ENCODE data around the gene HRH1. TPM values are rescaled to one million over a fixed set of nuclear protein-coding genes. Genes with fewer than 3 reads are reported as not detected.

Gene HRH1
- total and polyA plus RNA-seq, 10 of the 15 experiments (the other 5 are each of a cell fraction or from before 2014, with no cell fraction given), result not detected

DNA sequence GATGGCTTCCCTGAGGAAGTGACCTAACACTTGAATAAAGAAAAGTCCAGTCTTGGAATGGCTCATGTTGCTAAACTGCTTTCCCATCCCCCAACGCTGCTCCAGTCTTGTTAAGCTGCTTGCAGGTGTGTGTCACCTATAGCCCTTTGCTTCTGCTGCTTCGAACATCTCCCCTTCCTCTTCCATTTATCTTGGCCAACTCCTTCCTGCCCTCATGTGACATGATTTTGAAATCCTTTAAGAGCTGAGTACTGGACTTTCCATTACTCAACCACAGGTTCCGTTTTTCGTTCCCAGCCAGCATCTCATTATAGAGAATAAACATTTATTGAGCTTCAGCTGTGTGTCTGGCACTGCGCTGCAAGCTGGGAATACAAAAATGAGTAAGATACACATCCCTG lies 119.6 kb downstream of the HRH1 start:
- CTCF ChIA-PET, result interaction anchor here (0.9 to 3.4 kb wide), 4 partner anchors 8 to 370 kb away, joined by 3 to 32 read pairs (median 6); partner anchors contain the start of gene VGLL4
- RAD21 ChIA-PET (ENCODE audit: unreplicated experiment), result interaction anchor here (1.0 to 3.7 kb wide), 2 partner anchors 14 to 60 kb away, joined by 3 to 38 read pairs; no protein-coding TSS in a partner anchor
- peaks cover 0 to 2% of the 10 kb centered on the region in 2 experiments; a peak in 1 of 4 replicates for H3K36me3 ChIP-seq (ENCODE audit: control insufficient read depth in 2 of 2, insufficient read depth in 2 of 2, low read length in 1 of 2)
- peak overlapping the region; percentile 22; the same call in 1 of the 2 replicates for H3K4me3 ChIP-seq
- no peaks in the 10 kb centered on the region for H3K27me3 ChIP-seq (replicated peaks in 1 of 2; ENCODE audit: control insufficient read depth in 2 of 2, insufficient read depth in 2 of 2, low read length in 1 of 2)
- H4K20me1 ChIP-seq (ENCODE audit: control insufficient read depth, insufficient read depth), result no peaks in the 10 kb centered on the region
- POLR2A ChIA-PET, result interaction anchor here (0.6 to 2.2 kb wide), 4 partner anchors 16 to 49 kb away, joined by 4 to 11 read pairs (median 6); no protein-coding TSS in a partner anchor
- ATAC-seq, result no peak
- no peak for DNase-seq (ENCODE audit: low read depth, low spot score)
- H2AFZ ChIP-seq (ENCODE audit: control insufficient read depth, low read depth, low read length), result no peak overlapping the region
- H3K4me1 ChIP-seq (ENCODE audit: control insufficient read depth, insufficient read depth, low read length), result peaks cover 7% of the 10 kb centered on the region
- no peak for FAIRE-seq
- TF ChIP-seq PBX3 (IDR thresholded peaks at IDR 0.05; ENCODE audit: insufficient replicate concordance, low read depth, low read length), result no peak
- TF ChIP-seq CREB1 (IDR thresholded peaks at IDR 0.05; ENCODE audit: low read depth), result no peak
- TF ChIP-seq, protein P1, sequence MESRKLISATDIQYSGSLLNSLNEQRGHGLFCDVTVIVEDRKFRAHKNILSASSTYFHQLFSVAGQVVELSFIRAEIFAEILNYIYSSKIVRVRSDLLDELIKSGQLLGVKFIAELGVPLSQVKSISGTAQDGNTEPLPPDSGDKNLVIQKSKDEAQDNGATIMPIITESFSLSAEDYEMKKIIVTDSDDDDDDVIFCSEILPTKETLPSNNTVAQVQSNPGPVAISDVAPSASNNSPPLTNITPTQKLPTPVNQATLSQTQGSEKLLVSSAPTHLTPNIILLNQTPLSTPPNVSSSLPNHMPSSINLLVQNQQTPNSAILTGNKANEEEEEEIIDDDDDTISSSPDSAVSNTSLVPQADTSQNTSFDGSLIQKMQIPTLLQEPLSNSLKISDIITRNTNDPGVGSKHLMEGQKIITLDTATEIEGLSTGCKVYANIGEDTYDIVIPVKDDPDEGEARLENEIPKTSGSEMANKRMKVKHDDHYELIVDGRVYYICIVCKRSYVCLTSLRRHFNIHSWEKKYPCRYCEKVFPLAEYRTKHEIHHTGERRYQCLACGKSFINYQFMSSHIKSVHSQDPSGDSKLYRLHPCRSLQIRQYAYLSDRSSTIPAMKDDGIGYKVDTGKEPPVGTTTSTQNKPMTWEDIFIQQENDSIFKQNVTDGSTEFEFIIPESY (IDR thresholded peaks at IDR 0.05), result no peak
- TF ChIP-seq YBX1 (IDR thresholded peaks at IDR 0.05), result no peak
- TF ChIP-seq IRF4 (IDR thresholded peaks at IDR 0.05; ENCODE audit: low read depth, low read length), result no peak
- no peak for TF ChIP-seq LARP7 (IDR thresholded peaks at IDR 0.05)
- TF ChIP-seq, protein P2, sequence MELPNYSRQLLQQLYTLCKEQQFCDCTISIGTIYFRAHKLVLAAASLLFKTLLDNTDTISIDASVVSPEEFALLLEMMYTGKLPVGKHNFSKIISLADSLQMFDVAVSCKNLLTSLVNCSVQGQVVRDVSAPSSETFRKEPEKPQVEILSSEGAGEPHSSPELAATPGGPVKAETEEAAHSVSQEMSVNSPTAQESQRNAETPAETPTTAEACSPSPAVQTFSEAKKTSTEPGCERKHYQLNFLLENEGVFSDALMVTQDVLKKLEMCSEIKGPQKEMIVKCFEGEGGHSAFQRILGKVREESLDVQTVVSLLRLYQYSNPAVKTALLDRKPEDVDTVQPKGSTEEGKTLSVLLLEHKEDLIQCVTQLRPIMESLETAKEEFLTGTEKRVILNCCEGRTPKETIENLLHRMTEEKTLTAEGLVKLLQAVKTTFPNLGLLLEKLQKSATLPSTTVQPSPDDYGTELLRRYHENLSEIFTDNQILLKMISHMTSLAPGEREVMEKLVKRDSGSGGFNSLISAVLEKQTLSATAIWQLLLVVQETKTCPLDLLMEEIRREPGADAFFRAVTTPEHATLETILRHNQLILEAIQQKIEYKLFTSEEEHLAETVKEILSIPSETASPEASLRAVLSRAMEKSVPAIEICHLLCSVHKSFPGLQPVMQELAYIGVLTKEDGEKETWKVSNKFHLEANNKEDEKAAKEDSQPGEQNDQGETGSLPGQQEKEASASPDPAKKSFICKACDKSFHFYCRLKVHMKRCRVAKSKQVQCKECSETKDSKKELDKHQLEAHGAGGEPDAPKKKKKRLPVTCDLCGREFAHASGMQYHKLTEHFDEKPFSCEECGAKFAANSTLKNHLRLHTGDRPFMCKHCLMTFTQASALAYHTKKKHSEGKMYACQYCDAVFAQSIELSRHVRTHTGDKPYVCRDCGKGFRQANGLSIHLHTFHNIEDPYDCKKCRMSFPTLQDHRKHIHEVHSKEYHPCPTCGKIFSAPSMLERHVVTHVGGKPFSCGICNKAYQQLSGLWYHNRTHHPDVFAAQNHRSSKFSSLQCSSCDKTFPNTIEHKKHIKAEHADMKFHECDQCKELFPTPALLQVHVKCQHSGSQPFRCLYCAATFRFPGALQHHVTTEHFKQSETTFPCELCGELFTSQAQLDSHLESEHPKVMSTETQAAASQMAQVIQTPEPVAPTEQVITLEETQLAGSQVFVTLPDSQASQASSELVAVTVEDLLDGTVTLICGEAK (IDR thresholded peaks at IDR 0.05; ENCODE audit: borderline replicate concordance), result no peak
- peaks cover 2% of the 10 kb centered on the region; the same call in 1 of the 3 replicates for H3K9me3 ChIP-seq (replicated peaks; ENCODE audit: control insufficient read depth, insufficient read depth, low read length)
- no TSS peak for BruUV-seq (replicated peaks)
- 57% methylated on average over 5 of the region's 5 CpGs for WGBS (ENCODE audit: insufficient coverage, insufficient replicate concordance, low lambda C conversion rate, missing lambda C conversion rate)
- H3K4me2 ChIP-seq (ENCODE audit: control insufficient read depth, insufficient read depth), result peak overlapping the region; percentile 93
- H3K9ac ChIP-seq (ENCODE audit: control insufficient read depth, insufficient read depth, low read length), result no peak overlapping the region; the same call in 1 of the 2 replicates
- peaks cover 31% of the 10 kb centered on the region for H3K79me2 ChIP-seq (ENCODE audit: control insufficient read depth, insufficient read depth, low read length)
- no peak overlapping the region; the same call in 1 of the 2 replicates for H3K27ac ChIP-seq (ENCODE audit: control insufficient read depth, insufficient read depth)
- intact Hi-C loops (cut with micrococcal nuclease; ENCODE audit: unreplicated experiment), result no loop called here
- SMC1A ChIA-PET (ENCODE audit: uncharacterized antibody, unreplicated experiment), result interaction anchor here (0.6 to 3.7 kb wide), 7 partner anchors 9 to 528 kb away, joined by 3 to 73 read pairs (median 7); no protein-coding TSS in a partner anchor
- in situ Hi-C loops (cut with MboI), result no loop called here
